Osteocyte (in vitro differentiated cells): ENCODE measurements around the gene AOC3. TPM values are rescaled to one million over a fixed set of nuclear protein-coding genes. Genes with fewer than 3 reads are reported as not detected.
"Not testable (repeated sequence)": the region's sequence is repeated elsewhere in the genome, so short reads cannot be mapped to it uniquely, and the experiment has no call there.

ENCODE experiments used
- DNase-seq: peaks from one replicate; pipeline ENCODE4 v3.0.0; 2021; ENCODE audit warnings: mixed read lengths; ENCODE audit not compliant: unreplicated experiment; ENCODE audit errors: extremely low spot score
- H3K27ac Mint-ChIP-seq: one replicate; pipeline ENCODE4 v1.8.0; 2021; ENCODE audit warnings: mild to moderate bottlenecking, mixed read lengths; ENCODE audit not compliant: unreplicated experiment
- H3K27me3 Mint-ChIP-seq: one replicate; pipeline ENCODE4 v1.8.0; 2021; ENCODE audit warnings: mixed read lengths; ENCODE audit not compliant: unreplicated experiment
- H3K36me3 Mint-ChIP-seq: one replicate; pipeline ENCODE4 v1.8.0; 2021; ENCODE audit warnings: mixed read lengths; ENCODE audit not compliant: unreplicated experiment
- H3K4me1 Mint-ChIP-seq: one replicate; pipeline ENCODE4 v1.8.0; 2021; ENCODE audit warnings: mixed read lengths; ENCODE audit not compliant: unreplicated experiment
- H3K4me3 Mint-ChIP-seq: one replicate; pipeline ENCODE4 v1.8.0; 2021; ENCODE audit warnings: mild to moderate bottlenecking, moderate library complexity, mixed read lengths; ENCODE audit not compliant: unreplicated experiment
- H3K9me3 Mint-ChIP-seq: one replicate; pipeline ENCODE4 v1.8.0; 2021; ENCODE audit warnings: mixed read lengths; ENCODE audit not compliant: unreplicated experiment
- CTCF ChIP-seq: fragments of 200-600 bp; sonication (generic); IDR thresholded peaks from 2 replicates; pipeline ENCODE4 v1.5.0; 2021; ENCODE audit warnings: antibody characterized with exemption, mild to moderate bottlenecking, moderate library complexity
- total RNA-seq: library from RNA; stranded (reverse); gene quantifications from 2 replicates; pipeline ENCODE4 v1.2.1, GENCODE V29; 2021

The AOC3 gene
- total RNA-seq, 1 donor from 2014 or later: 1.1 TPM

GRCh38 chr17:42853597-42853967 is 2.6 kb downstream of the AOC3 start:
- no peak for DNase-seq
- Mint-ChIP-seq H3K4me3 (no peak overlapping the region), H3K9me3 (no peaks in the 10 kb centered on the region), H3K27ac (no peak overlapping the region), H3K4me1 (no peaks in the 10 kb centered on the region), H3K27me3 (no peaks in the 10 kb centered on the region), H3K36me3 (no peaks in the 10 kb centered on the region)
- no peak for TF ChIP-seq CTCF

GRCh38 chr17:42853968-42854790 is 3.2 kb downstream of the AOC3 start:
- H3K9me3 Mint-ChIP-seq: no peaks in the 10 kb centered on the region
- H3K4me1 Mint-ChIP-seq: no peaks in the 10 kb centered on the region
- no peak overlapping the region for H3K27ac Mint-ChIP-seq

GRCh38 chr17:42855048-42855596 is 4.1 kb downstream of the AOC3 start:
- DNase-seq: no peak
- Mint-ChIP-seq H3K4me1 (no peaks in the 10 kb centered on the region), H3K4me3 (no peak overlapping the region), H3K27me3 (no peaks in the 10 kb centered on the region), H3K27ac (no peak overlapping the region), H3K36me3 (no peaks in the 10 kb centered on the region), H3K9me3 (no peaks in the 10 kb centered on the region)
- TF ChIP-seq CTCF: no peak

More at GRCh38 chr17:42853968-42854790, 3.2 kb downstream of the AOC3 start:
- no peaks in the 10 kb centered on the region for H3K36me3 Mint-ChIP-seq
- no peak overlapping the region for H3K4me3 Mint-ChIP-seq
- DNase-seq: no peak
- H3K27me3 Mint-ChIP-seq: no peaks in the 10 kb centered on the region
- no peak for TF ChIP-seq CTCF

GRCh38 chr17:42856093-42856492 is 5.1 kb downstream of the AOC3 start:
- H3K36me3 Mint-ChIP-seq, H3K27me3 Mint-ChIP-seq, H3K27ac Mint-ChIP-seq, H3K4me3 Mint-ChIP-seq, H3K9me3 Mint-ChIP-seq, H3K4me1 Mint-ChIP-seq, DNase-seq: not testable (repeated sequence)

GRCh38 chr17:42856516-42856915 is 5.5 kb downstream of the AOC3 start:
- not testable (repeated sequence) for H3K36me3 Mint-ChIP-seq, DNase-seq, H3K27ac Mint-ChIP-seq, H3K4me1 Mint-ChIP-seq, H3K4me3 Mint-ChIP-seq, H3K9me3 Mint-ChIP-seq, H3K27me3 Mint-ChIP-seq

DNA sequence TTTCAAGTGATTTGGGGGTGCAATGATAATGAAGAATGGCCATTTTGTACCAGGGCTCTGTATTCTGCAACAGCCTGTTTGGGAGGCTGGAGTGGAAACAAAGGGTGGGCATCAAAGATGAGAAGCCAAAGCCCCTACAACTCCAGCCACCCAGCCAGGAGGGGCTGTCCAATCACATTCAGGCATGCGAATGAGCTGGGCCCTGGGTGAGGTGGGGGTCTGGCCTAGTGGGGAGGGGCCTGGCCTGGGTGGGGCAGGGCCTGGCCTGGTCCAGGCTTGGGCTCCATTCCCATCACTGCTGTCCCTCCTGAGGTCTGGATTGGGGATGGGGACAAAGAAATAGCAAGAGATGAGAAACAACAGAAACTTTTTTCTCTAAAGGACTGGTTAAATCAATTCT is 6.4 kb downstream of the AOC3 start:
- Mint-ChIP-seq H3K4me3 (no peak overlapping the region), H3K36me3 (no peaks in the 10 kb centered on the region), H3K27me3 (no peaks in the 10 kb centered on the region), H3K4me1 (no peaks in the 10 kb centered on the region), H3K9me3 (no peaks in the 10 kb centered on the region), H3K27ac (no peak overlapping the region)
- no peak for TF ChIP-seq CTCF
- no peak for DNase-seq
